Measurements from ENCODE around the gene USP17L10. TPM values are rescaled to one million over a fixed set of nuclear protein-coding genes. Genes with fewer than 3 reads are reported as not detected.
"Not testable (repeated sequence)": the region's sequence is repeated elsewhere in the genome, so short reads cannot be mapped to it uniquely, and the experiment has no call there.

The USP17L10 gene
- total RNA-seq, 1 experiment from 2014 or later, result not detected

GRCh38 chr4:9257824-9258223, 47.4 kb downstream of the USP17L10 start, which contains the start of gene USP17L20:
USP17L20 (plus strand) TSS chr4:9258124; CDS start chr4:9258124, 0 bp downstream.
- H2AFZ ChIP-seq (ENCODE audit: low read depth, low read length, poor library complexity, severe bottlenecking); BruUV-seq (replicated peaks); POLR2A ChIA-PET: not testable (repeated sequence)

More at GRCh38 chr4:9257824-9258223, 47.4 kb downstream of the USP17L10 start, which contains the start of gene USP17L20:
- H4K20me1 ChIP-seq (ENCODE audit: insufficient read depth); H3K9me3 ChIP-seq (ENCODE audit: control insufficient read depth in 1 of 2, insufficient read depth in 1 of 2, low read depth in 1 of 2, low read length in 2 of 2); DNase-seq (ENCODE audit: low read depth, low spot score); H3K27ac ChIP-seq (ENCODE audit: low read depth, low read length); H3K27me3 ChIP-seq (ENCODE audit: insufficient read depth, low read length); H3K4me2 ChIP-seq (ENCODE audit: low read length); H3K79me2 ChIP-seq (ENCODE audit: insufficient read depth, low read length); CTCF ChIA-PET; intact Hi-C loops (cut with micrococcal nuclease); H3K9ac ChIP-seq (ENCODE audit: low read length); RAD21 ChIA-PET (ENCODE audit: low non-redundant PET in 1 of 2, low total read pairs in 2 of 2, uncharacterized antibody in 2 of 2, unreplicated experiment in 2 of 2); ATAC-seq; H3K9me2 ChIP-seq (ENCODE audit: insufficient read depth); H3K4me3 ChIP-seq (replicated peaks in 1 of 2; ENCODE audit: low read depth in 1 of 2, low read length in 2 of 2); H3K36me3 ChIP-seq (ENCODE audit: control insufficient read depth in 1 of 2, insufficient read depth in 2 of 2, low read length in 2 of 2); H3K4me1 ChIP-seq (ENCODE audit: control insufficient read depth in 1 of 2, insufficient read depth in 2 of 2, low read length in 2 of 2): not testable (repeated sequence)

Other genes with a start within 250 kb of the USP17L10 start
- not detected for gene FAM90A26, start 40.2 kb upstream of the USP17L10 start, total RNA-seq (2021; ENCODE audit: unreplicated experiment)
- 0.15 TPM for gene USP17L11, start 4.7 kb downstream of the USP17L10 start, total RNA-seq (2021; ENCODE audit: unreplicated experiment)
- not detected for gene USP17L12, start 9.5 kb downstream of the USP17L10 start, total RNA-seq (2021; ENCODE audit: unreplicated experiment)
- not detected for gene USP17L13, start 14.2 kb downstream of the USP17L10 start, total RNA-seq (2021; ENCODE audit: unreplicated experiment)
- not detected for gene USP17L15, start 23.7 kb downstream of the USP17L10 start, total RNA-seq (2021; ENCODE audit: unreplicated experiment)
- gene USP17L17, start 33.2 kb downstream of the USP17L10 start, total RNA-seq (2021; ENCODE audit: unreplicated experiment), result not detected
- not detected for gene USP17L18, start 38.0 kb downstream of the USP17L10 start, total RNA-seq (2021; ENCODE audit: unreplicated experiment)
- not detected for gene USP17L19, start 42.7 kb downstream of the USP17L10 start, total RNA-seq (2021; ENCODE audit: unreplicated experiment)
- 0.15 TPM for gene USP17L20, start 47.5 kb downstream of the USP17L10 start, total RNA-seq (2021; ENCODE audit: unreplicated experiment)
- gene USP17L21, start 52.2 kb downstream of the USP17L10 start, total RNA-seq (2021; ENCODE audit: unreplicated experiment), result not detected
- not detected for gene USP17L22, start 57.0 kb downstream of the USP17L10 start, total RNA-seq (2021; ENCODE audit: unreplicated experiment)
- not detected for gene USP17L24, start 114.5 kb downstream of the USP17L10 start, total RNA-seq (2021; ENCODE audit: unreplicated experiment)
- gene USP17L25, start 119.3 kb downstream of the USP17L10 start, total RNA-seq (2021; ENCODE audit: unreplicated experiment), result not detected
- not detected for gene USP17L26, start 124.0 kb downstream of the USP17L10 start, total RNA-seq (2021; ENCODE audit: unreplicated experiment)
- not detected for gene USP17L5, start 128.7 kb downstream of the USP17L10 start, total RNA-seq (2021; ENCODE audit: unreplicated experiment)
- not detected for gene USP17L27, start 133.5 kb downstream of the USP17L10 start, total RNA-seq (2021; ENCODE audit: unreplicated experiment)
- gene USP17L28, start 138.2 kb downstream of the USP17L10 start, total RNA-seq (2021; ENCODE audit: unreplicated experiment), result not detected
- gene USP17L29, start 143.0 kb downstream of the USP17L10 start, total RNA-seq (2021; ENCODE audit: unreplicated experiment), result not detected
- gene USP17L30, start 152.5 kb downstream of the USP17L10 start, total RNA-seq (2021; ENCODE audit: unreplicated experiment), result not detected
- not detected for gene DEFB131A, start 233.8 kb downstream of the USP17L10 start, total RNA-seq (2021; ENCODE audit: unreplicated experiment)